Left ventricle myocardium inferior (tissue), 1 donor: ENCODE results near the gene NOS1. TPM values are rescaled to one million over a fixed set of nuclear protein-coding genes. Genes with fewer than 3 reads are reported as not detected.
A peak's percentile ranks its signal among the peaks of the same experiment; 100 is the strongest.

Experiments used
- DNase-seq: peaks from one replicate; pipeline ENCODE4 v3.0.0-alpha.2; 2020
- H3K27ac ChIP-seq: fragments of 200-600 bp; replicated peaks from 2 replicates; pipeline ENCODE4 v1.8.0; 2021
- H3K27me3 ChIP-seq: fragments of 200-600 bp; 2 replicates; pipeline ENCODE4 v1.8.0; 2021; ENCODE audit warnings: low read depth
- H3K36me3 ChIP-seq: fragments of 200-600 bp; 2 replicates; pipeline ENCODE4 v1.8.0; 2021
- H3K4me1 ChIP-seq: fragments of 200-600 bp; 2 replicates; pipeline ENCODE4 v1.8.0; 2021
- H3K4me3 ChIP-seq: fragments of 200-600 bp; 2 replicates; pipeline ENCODE4 v1.8.0; 2021; ENCODE audit warnings: mild to moderate bottlenecking, moderate library complexity
- H3K9me3 ChIP-seq: fragments of 200-600 bp; replicated peaks from 2 replicates; pipeline ENCODE4 v1.8.0; 2021
- intact Hi-C: fragments of 100-400 bp; cut with micrococcal nuclease; formaldehyde crosslinking; loops from one replicate; pipeline ENCODE4 v1.11.0; 2022
- total RNA-seq: library from RNA; stranded (reverse); fragmentation: NEBNext Ultra II Directional; extraction: Animal tissue kit (Norgen Biotek cat#: 25700); gene quantifications from one replicate; pipeline ENCODE4 v1.2.1, GENCODE V29; 2021
- TF ChIP-seq, protein P1 (sequence below): fragments of 200-600 bp; IDR thresholded peaks from 2 replicates; pipeline ENCODE4 v1.8.0; 2021; ENCODE audit warnings: antibody characterized with exemption, mild to moderate bottlenecking, borderline replicate concordance
- donor health status: DM: no; HTN: yes; CAD: no; lungs with severe emphysema.

Gene NOS1
- total RNA-seq, 1 donor from 2014 or later: 0.22 TPM

GRCh38 chr12:117192057-117192456 lies 169.4 kb downstream of the NOS1 start:
- peaks cover 21% of the 10 kb centered on the region for H3K4me1 ChIP-seq
- H3K4me3 ChIP-seq: no peak overlapping the region
- peaks cover 10% of the 10 kb centered on the region for H3K27me3 ChIP-seq
- intact Hi-C loops: no loop called here
- TF ChIP-seq, protein P1, sequence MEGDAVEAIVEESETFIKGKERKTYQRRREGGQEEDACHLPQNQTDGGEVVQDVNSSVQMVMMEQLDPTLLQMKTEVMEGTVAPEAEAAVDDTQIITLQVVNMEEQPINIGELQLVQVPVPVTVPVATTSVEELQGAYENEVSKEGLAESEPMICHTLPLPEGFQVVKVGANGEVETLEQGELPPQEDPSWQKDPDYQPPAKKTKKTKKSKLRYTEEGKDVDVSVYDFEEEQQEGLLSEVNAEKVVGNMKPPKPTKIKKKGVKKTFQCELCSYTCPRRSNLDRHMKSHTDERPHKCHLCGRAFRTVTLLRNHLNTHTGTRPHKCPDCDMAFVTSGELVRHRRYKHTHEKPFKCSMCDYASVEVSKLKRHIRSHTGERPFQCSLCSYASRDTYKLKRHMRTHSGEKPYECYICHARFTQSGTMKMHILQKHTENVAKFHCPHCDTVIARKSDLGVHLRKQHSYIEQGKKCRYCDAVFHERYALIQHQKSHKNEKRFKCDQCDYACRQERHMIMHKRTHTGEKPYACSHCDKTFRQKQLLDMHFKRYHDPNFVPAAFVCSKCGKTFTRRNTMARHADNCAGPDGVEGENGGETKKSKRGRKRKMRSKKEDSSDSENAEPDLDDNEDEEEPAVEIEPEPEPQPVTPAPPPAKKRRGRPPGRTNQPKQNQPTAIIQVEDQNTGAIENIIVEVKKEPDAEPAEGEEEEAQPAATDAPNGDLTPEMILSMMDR: no peak
- H3K9me3 ChIP-seq: peaks cover 7% of the 10 kb centered on the region
- no peak overlapping the region for H3K27ac ChIP-seq
- H3K36me3 ChIP-seq: peaks cover 1% of the 10 kb centered on the region
- no peak for DNase-seq

DNA sequence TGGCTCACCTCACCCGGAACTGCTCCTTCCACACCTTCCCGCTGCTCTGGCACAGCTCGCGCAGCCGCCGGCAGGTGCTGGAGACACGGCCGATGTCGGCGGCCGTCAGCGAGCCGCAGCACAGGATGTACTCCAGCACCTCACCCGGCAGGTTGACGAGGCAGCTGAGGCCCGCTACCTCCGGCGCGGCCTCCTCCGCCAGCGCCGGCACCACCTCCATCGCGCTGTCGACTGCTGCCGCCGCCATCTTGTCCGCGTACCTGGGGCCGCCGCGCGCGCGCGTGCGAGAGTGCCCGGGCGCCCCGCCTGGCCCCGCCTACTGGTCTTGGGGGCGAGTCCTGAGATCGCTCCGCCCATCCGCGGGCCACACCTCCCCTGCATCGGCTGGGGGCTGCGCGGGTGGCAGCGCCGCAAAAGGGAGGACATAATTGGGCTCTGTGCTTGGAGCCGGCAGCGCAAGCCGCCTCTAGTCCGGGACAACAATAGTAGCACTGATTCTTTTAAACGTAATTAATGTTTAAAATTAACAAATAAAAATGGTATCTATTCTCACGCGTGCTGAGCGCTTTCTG lies 171.1 kb downstream of the NOS1 start, which contains the start of gene FBXO21:
TSS of gene FBXO21 (minus strand) at position 261 of the 572 bp plus-strand sequence. CDS start at position 247, 14 bp downstream.
- peak within 1 kb of the TSS; percentile 89 for H3K4me3 ChIP-seq
- peaks cover 26% of the 10 kb centered on the region for H3K4me1 ChIP-seq
- H3K36me3 ChIP-seq: peaks cover 19% of the 10 kb centered on the region
- H3K27ac ChIP-seq: peak within 1 kb of the TSS; percentile 85
- intact Hi-C loops: no loop called here
- H3K9me3 ChIP-seq: peaks cover 7% of the 10 kb centered on the region
- DNase-seq: peak; percentile 91
- no peaks in the 10 kb centered on the region for H3K27me3 ChIP-seq
- TF ChIP-seq, protein P1: peak; percentile 11

GRCh38 chr12:117189725-117190209 lies 171.7 kb downstream of the NOS1 start:
- Histone ChIP-seq H3K27me3 (no peaks in the 10 kb centered on the region), H3K4me1 (peaks cover 28% of the 10 kb centered on the region), H3K4me3 (peak overlapping the region; percentile 89), H3K36me3 (peaks cover 23% of the 10 kb centered on the region), H3K9me3 (peaks cover 7% of the 10 kb centered on the region), H3K27ac (peak overlapping the region; percentile 85)
- intact Hi-C loops: no loop called here
- DNase-seq: no peak
- TF ChIP-seq, protein P1: no peak

DNA sequence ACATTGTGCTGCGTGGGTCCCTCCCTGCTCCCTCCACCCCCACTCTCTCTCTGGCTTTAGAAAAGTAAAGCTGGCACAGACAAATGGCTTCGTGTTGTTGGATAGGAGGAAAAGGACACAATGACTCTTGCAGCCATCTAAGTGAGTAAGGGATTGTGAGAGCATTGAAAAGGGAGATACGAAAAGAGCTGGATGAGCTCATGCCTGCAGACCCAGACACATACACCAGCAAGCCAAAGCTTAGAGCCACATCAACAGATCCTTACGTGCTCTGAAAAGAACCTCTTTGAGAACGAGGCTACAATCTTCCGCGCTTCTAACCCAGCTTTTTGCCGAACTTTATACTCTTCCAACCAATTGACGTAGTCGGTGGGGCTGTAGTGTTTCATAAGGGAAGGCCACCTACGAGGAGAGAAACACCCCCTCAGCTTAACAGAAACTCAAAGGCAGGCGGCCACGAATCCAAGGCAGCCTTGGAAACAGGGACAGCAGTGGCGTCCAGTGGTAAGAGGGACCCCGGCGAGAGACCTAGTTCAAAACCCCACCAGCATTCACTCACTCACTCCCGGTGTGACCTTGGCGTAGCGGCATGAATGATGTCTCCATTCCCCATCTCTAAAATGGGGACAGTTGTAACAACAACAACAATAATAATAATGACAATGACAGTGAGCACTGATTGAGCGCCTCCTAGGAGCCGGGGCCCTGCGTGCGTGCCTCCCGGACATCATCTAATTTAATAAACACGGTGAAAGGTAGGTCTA lies 172.3 kb downstream of the NOS1 start:
- Histone ChIP-seq H3K4me1 (peaks cover 28% of the 10 kb centered on the region), H3K36me3 (peaks cover 30% of the 10 kb centered on the region), H3K27me3 (no peaks in the 10 kb centered on the region), H3K4me3 (peak overlapping the region; percentile 89), H3K27ac (peak overlapping the region; percentile 85), H3K9me3 (peaks cover 5% of the 10 kb centered on the region)
- intact Hi-C loops: no loop called here
- TF ChIP-seq, protein P1: no peak
- DNase-seq: no peak

GRCh38 chr12:117188121-117188665 lies 173.2 kb downstream of the NOS1 start:
- intact Hi-C loops: no loop called here
- Histone ChIP-seq H3K27ac (peak overlapping the region; percentile 85), H3K27me3 (no peaks in the 10 kb centered on the region), H3K9me3 (no peaks in the 10 kb centered on the region), H3K4me1 (peaks cover 28% of the 10 kb centered on the region), H3K4me3 (peak overlapping the region; percentile 89), H3K36me3 (peaks cover 39% of the 10 kb centered on the region)
- TF ChIP-seq, protein P1: no peak
- DNase-seq: no peak
